ENCODE measurements around the gene GPRIN3.

GPRIN3 gene

DNA sequence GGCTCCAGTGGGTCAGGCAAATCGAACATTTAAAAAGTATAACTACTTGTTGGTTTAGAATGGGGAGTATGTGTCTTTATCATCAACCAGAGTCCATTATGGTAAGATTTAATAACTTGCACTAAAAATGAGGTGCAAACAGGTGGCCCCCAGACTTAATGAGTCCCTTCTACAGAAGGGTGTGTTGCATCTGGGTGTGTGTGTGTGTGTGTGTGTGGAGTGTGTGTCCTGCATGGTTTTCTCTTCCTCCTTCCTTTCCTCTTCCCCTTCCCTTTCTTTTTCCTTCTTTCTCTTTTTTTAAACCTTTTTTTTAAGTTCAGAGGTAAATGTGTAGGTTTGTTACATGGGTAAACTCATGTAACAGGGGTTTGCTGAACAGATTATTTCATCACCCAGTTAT, 53.7 kb downstream of the GPRIN3 start:
- TF ChIP-seq, protein P1, sequence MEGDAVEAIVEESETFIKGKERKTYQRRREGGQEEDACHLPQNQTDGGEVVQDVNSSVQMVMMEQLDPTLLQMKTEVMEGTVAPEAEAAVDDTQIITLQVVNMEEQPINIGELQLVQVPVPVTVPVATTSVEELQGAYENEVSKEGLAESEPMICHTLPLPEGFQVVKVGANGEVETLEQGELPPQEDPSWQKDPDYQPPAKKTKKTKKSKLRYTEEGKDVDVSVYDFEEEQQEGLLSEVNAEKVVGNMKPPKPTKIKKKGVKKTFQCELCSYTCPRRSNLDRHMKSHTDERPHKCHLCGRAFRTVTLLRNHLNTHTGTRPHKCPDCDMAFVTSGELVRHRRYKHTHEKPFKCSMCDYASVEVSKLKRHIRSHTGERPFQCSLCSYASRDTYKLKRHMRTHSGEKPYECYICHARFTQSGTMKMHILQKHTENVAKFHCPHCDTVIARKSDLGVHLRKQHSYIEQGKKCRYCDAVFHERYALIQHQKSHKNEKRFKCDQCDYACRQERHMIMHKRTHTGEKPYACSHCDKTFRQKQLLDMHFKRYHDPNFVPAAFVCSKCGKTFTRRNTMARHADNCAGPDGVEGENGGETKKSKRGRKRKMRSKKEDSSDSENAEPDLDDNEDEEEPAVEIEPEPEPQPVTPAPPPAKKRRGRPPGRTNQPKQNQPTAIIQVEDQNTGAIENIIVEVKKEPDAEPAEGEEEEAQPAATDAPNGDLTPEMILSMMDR (conservative IDR thresholded peaks at IDR 0.05; ENCODE audit: low read depth, low read length) = no peak
- H3K4me3 ChIP-seq (ENCODE audit: low read depth, low read length) = no peak overlapping the region
- no peak for DNase-seq (ENCODE audit: low read depth)

DNA sequence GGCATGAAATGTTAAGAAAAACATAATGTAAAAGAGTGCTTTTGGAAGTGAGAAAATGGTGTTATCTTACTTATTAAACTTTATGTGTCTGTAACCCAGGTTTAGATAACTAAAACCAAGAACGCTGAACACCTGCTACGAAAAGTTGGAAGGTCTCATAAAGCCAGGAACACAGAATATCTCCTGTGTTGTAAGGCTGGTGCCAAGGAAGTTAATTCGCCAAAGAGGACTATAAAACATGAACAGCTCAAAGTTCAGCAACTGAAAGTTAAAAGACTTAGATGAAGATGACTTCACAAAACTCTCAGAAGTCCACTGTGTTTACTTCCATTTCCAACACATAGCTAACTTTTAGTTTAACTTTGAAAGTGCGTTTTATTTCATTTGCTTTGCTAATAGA, 54.3 kb downstream of the GPRIN3 start:
- no peak for DNase-seq (ENCODE audit: low read depth)
- TF ChIP-seq, protein P1 (conservative IDR thresholded peaks at IDR 0.05; ENCODE audit: low read depth, low read length) = no peak
- no peak overlapping the region for H3K4me3 ChIP-seq (ENCODE audit: low read depth, low read length)

DNA sequence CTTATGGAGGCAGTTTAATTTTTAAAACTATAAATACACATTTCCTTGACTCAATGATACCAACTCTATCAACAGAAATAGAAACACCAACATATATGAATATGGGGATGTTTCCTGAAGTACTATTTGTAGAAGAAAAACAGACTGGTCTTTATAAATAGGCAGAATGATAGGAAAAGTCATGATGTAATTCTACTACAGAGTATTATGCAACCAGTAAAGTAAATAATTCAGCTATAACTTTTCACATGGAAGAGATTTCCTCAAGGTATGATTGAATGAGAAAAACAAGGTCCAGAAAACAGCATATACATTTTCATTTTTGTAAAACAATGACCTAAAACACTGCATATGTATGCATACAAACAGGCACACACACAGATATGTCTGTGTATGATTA, 56.2 kb downstream of the GPRIN3 start:
- DNase-seq (ENCODE audit: low read depth) = no peak
- TF ChIP-seq, protein P1 (conservative IDR thresholded peaks at IDR 0.05; ENCODE audit: low read depth, low read length) = no peak
- H3K4me3 ChIP-seq (ENCODE audit: low read depth, low read length) = no peak overlapping the region

GRCh38 chr4:89249716-89250361, 57.8 kb downstream of the GPRIN3 start:
- TF ChIP-seq, protein P1 (conservative IDR thresholded peaks at IDR 0.05; ENCODE audit: low read depth, low read length) = no peak
- DNase-seq (ENCODE audit: low read depth) = no peak
- H3K4me3 ChIP-seq (ENCODE audit: low read depth, low read length) = no peak overlapping the region

DNA sequence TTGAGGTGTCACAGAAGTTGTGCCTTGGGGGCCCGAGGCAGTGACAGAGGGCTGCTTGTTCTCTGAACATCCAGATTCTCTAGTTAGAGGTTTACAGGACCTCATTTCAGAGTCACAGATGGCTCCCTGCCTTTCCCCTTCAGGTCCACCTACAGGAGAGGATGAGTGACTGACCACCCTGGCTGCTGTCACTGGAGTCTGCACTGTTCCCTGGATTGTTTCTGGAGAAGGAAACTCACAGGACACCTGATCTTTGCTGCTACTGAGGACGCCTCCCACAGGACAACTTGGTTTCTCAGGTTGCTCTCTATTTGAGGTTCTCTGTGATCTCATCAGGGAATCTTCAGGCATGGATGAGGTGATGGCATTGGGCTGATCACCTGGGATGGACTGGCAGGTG, 58.3 kb downstream of the GPRIN3 start:
- DNase-seq (ENCODE audit: low read depth) = no peak
- H3K4me3 ChIP-seq (ENCODE audit: low read depth, low read length) = no peak overlapping the region
- TF ChIP-seq, protein P1 (conservative IDR thresholded peaks at IDR 0.05; ENCODE audit: low read depth, low read length) = no peak

- H3K4me3 ChIP-seq (ENCODE audit: low read depth, low read length) = no peak overlapping the region
- TF ChIP-seq, protein P1 (conservative IDR thresholded peaks at IDR 0.05; ENCODE audit: low read depth, low read length) = no peak
- no peak for DNase-seq (ENCODE audit: low read depth)
These were observed 58.7 kb downstream of the GPRIN3 start for GRCh38 chr4:89248879-89249281.

- no peak for DNase-seq (ENCODE audit: low read depth)
- TF ChIP-seq, protein P1 (conservative IDR thresholded peaks at IDR 0.05; ENCODE audit: low read depth, low read length) = no peak
- H3K4me3 ChIP-seq (ENCODE audit: low read depth, low read length) = no peak overlapping the region
These were observed 59.6 kb downstream of the GPRIN3 start for GRCh38 chr4:89247951-89248350.
